ENCODE data around the gene ADGRE2.
"Not testable (repeated sequence)": the region's sequence is repeated elsewhere in the genome, so short reads cannot be mapped to it uniquely, and the experiment has no call there.

Gene ADGRE2

DNA sequence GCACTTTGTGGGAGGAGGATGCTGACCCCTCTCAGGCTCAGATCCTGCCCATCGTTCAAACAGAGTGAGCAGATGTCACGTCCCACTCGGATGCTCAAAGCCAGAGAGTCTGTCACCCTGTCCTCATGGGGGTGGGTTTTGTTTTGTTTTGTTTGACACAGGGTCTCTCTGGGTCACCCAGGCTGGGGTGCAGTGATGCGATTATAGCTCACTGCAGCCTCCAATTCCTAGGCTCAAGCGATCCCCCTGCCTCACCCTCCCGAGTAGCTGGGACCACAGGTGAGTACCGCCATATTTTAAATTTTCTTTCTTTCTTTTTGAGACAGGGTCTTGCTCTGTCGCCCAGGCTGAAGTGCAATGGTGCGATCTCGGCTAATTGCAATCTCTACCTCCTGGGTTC, 4.0 kb downstream of the ADGRE2 start:
- Histone ChIP-seq H3K4me3 (ENCODE audit: insufficient read length, low read depth) (no peak overlapping the region), H3K4me1 (ENCODE audit: insufficient read depth, insufficient read length) (no peaks in the 10 kb centered on the region), H3K9ac (ENCODE audit: insufficient read length, low read depth) (no peak overlapping the region), H3K36me3 (ENCODE audit: insufficient read depth, insufficient read length, low read length) (no peaks in the 10 kb centered on the region), H3K27me3 (ENCODE audit: insufficient read depth, insufficient read length) (peaks cover 13% of the 10 kb centered on the region), H3K9me3 (ENCODE audit: insufficient read depth, low read length) (no peaks in the 10 kb centered on the region)
- TF ChIP-seq SUZ12 (IDR thresholded peaks at IDR 0.05; ENCODE audit: extremely low read depth, insufficient read depth, insufficient read length), result no peak
- TF ChIP-seq YY1 (IDR thresholded peaks at IDR 0.05; ENCODE audit: insufficient read depth, insufficient read length), result no peak
- TF ChIP-seq ZNF274 (IDR thresholded peaks at IDR 0.05; ENCODE audit: low read depth, low read length), result no peak
- no peak for DNase-seq (ENCODE audit: low read depth, low spot score)

GRCh38 chr19:14773722-14774121, 4.6 kb downstream of the ADGRE2 start:
- H3K4me3 ChIP-seq (ENCODE audit: insufficient read length, low read depth); H3K36me3 ChIP-seq (ENCODE audit: insufficient read depth, insufficient read length, low read length); H3K9me3 ChIP-seq (ENCODE audit: insufficient read depth, low read length); DNase-seq (ENCODE audit: low read depth, low spot score); H3K9ac ChIP-seq (ENCODE audit: insufficient read length, low read depth); H3K4me1 ChIP-seq (ENCODE audit: insufficient read depth, insufficient read length): not testable (repeated sequence)
- H3K27me3 ChIP-seq (ENCODE audit: insufficient read depth, insufficient read length), result peaks cover 13% of the 10 kb centered on the region

GRCh38 chr19:14772995-14773394, 5.4 kb downstream of the ADGRE2 start:
- Histone ChIP-seq H3K9ac (ENCODE audit: insufficient read length, low read depth) (no peak overlapping the region), H3K9me3 (ENCODE audit: insufficient read depth, low read length) (no peaks in the 10 kb centered on the region), H3K4me3 (ENCODE audit: insufficient read length, low read depth) (no peak overlapping the region), H3K27me3 (ENCODE audit: insufficient read depth, insufficient read length) (peaks cover 13% of the 10 kb centered on the region), H3K4me1 (ENCODE audit: insufficient read depth, insufficient read length) (no peaks in the 10 kb centered on the region), H3K36me3 (ENCODE audit: insufficient read depth, insufficient read length, low read length) (no peaks in the 10 kb centered on the region)
- no peak for DNase-seq (ENCODE audit: low read depth, low spot score)
- TF ChIP-seq YY1 (IDR thresholded peaks at IDR 0.05; ENCODE audit: insufficient read depth, insufficient read length), result no peak
- no peak for TF ChIP-seq ZNF274 (IDR thresholded peaks at IDR 0.05; ENCODE audit: low read depth, low read length)
- TF ChIP-seq SUZ12 (IDR thresholded peaks at IDR 0.05; ENCODE audit: extremely low read depth, insufficient read depth, insufficient read length), result no peak

- no peaks in the 10 kb centered on the region for H3K4me1 ChIP-seq (ENCODE audit: insufficient read depth, insufficient read length)
- peaks cover 13% of the 10 kb centered on the region for H3K27me3 ChIP-seq (ENCODE audit: insufficient read depth, insufficient read length)
- TF ChIP-seq YY1 (IDR thresholded peaks at IDR 0.05; ENCODE audit: insufficient read depth, insufficient read length), result no peak
- TF ChIP-seq ZNF274 (IDR thresholded peaks at IDR 0.05; ENCODE audit: low read depth, low read length), result no peak
- TF ChIP-seq SUZ12 (IDR thresholded peaks at IDR 0.05; ENCODE audit: extremely low read depth, insufficient read depth, insufficient read length), result no peak
- no peak for DNase-seq (ENCODE audit: low read depth, low spot score)
- H3K4me3 ChIP-seq (ENCODE audit: insufficient read length, low read depth), result no peak overlapping the region
- peaks cover 2% of the 10 kb centered on the region for H3K36me3 ChIP-seq (ENCODE audit: insufficient read depth, insufficient read length, low read length)
- no peaks in the 10 kb centered on the region for H3K9me3 ChIP-seq (ENCODE audit: insufficient read depth, low read length)
- no peak overlapping the region for H3K9ac ChIP-seq (ENCODE audit: insufficient read length, low read depth)
Observed at GRCh38 chr19:14772467-14772866, 5.9 kb downstream of the ADGRE2 start.

GRCh38 chr19:14770944-14771839, 7.2 kb downstream of the ADGRE2 start:
- H3K27me3 ChIP-seq (ENCODE audit: insufficient read depth, insufficient read length), result peaks cover 9% of the 10 kb centered on the region
- H3K9me3 ChIP-seq (ENCODE audit: insufficient read depth, low read length), result no peaks in the 10 kb centered on the region
- H3K9ac ChIP-seq (ENCODE audit: insufficient read length, low read depth), result no peak overlapping the region
- no peak for DNase-seq (ENCODE audit: low read depth, low spot score)
- no peak overlapping the region for H3K4me3 ChIP-seq (ENCODE audit: insufficient read length, low read depth)
- peaks cover 2% of the 10 kb centered on the region for H3K36me3 ChIP-seq (ENCODE audit: insufficient read depth, insufficient read length, low read length)
- TF ChIP-seq YY1 (IDR thresholded peaks at IDR 0.05; ENCODE audit: insufficient read depth, insufficient read length), result no peak
- no peak for TF ChIP-seq SUZ12 (IDR thresholded peaks at IDR 0.05; ENCODE audit: extremely low read depth, insufficient read depth, insufficient read length)
- H3K4me1 ChIP-seq (ENCODE audit: insufficient read depth, insufficient read length), result no peaks in the 10 kb centered on the region

- no peaks in the 10 kb centered on the region for H3K9me3 ChIP-seq (ENCODE audit: insufficient read depth, low read length)
- no peak for TF ChIP-seq SUZ12 (IDR thresholded peaks at IDR 0.05; ENCODE audit: extremely low read depth, insufficient read depth, insufficient read length)
- no peak for TF ChIP-seq YY1 (IDR thresholded peaks at IDR 0.05; ENCODE audit: insufficient read depth, insufficient read length)
- no peak for TF ChIP-seq ZNF274 (IDR thresholded peaks at IDR 0.05; ENCODE audit: low read depth, low read length)
- H3K4me3 ChIP-seq (ENCODE audit: insufficient read length, low read depth), result no peak overlapping the region
- peaks cover 2% of the 10 kb centered on the region for H3K36me3 ChIP-seq (ENCODE audit: insufficient read depth, insufficient read length, low read length)
- no peak overlapping the region for H3K9ac ChIP-seq (ENCODE audit: insufficient read length, low read depth)
- no peak for DNase-seq (ENCODE audit: low read depth, low spot score)
- no peaks in the 10 kb centered on the region for H3K4me1 ChIP-seq (ENCODE audit: insufficient read depth, insufficient read length)
- peaks cover under 1% of the 10 kb centered on the region for H3K27me3 ChIP-seq (ENCODE audit: insufficient read depth, insufficient read length)
Observed at GRCh38 chr19:14770136-14770535, 8.2 kb downstream of the ADGRE2 start.

DNA sequence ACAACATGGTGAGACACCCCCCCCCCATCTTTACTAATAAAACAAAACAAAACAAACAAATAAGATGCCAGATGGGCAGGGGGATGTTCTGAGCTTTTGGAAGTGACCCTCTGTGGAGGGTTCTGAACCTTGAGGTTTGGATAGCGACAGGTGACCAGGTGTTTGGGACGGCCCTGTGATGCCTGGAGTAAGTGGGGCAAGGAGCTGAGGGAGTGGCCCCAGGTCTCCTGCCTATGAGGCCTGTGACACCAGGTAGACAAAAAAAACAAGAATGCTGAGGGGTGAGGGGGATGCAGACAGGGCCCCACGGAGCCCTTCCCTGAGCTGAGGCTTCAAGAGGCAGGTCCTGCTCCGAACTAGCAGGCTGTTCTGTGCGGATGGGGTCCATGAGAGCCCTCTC, 9.2 kb downstream of the ADGRE2 start:
- no peaks in the 10 kb centered on the region for H3K4me1 ChIP-seq (ENCODE audit: insufficient read depth, insufficient read length)
- TF ChIP-seq SUZ12 (IDR thresholded peaks at IDR 0.05; ENCODE audit: extremely low read depth, insufficient read depth, insufficient read length) (no peak), YY1 (IDR thresholded peaks at IDR 0.05; ENCODE audit: insufficient read depth, insufficient read length) (no peak), ZNF274 (IDR thresholded peaks at IDR 0.05; ENCODE audit: low read depth, low read length) (no peak)
- no peaks in the 10 kb centered on the region for H3K9me3 ChIP-seq (ENCODE audit: insufficient read depth, low read length)
- H3K36me3 ChIP-seq (ENCODE audit: insufficient read depth, insufficient read length, low read length), result peaks cover 2% of the 10 kb centered on the region
- DNase-seq (ENCODE audit: low read depth, low spot score), result no peak
- H3K4me3 ChIP-seq (ENCODE audit: insufficient read length, low read depth), result no peak overlapping the region
- H3K9ac ChIP-seq (ENCODE audit: insufficient read length, low read depth), result no peak overlapping the region
- no peaks in the 10 kb centered on the region for H3K27me3 ChIP-seq (ENCODE audit: insufficient read depth, insufficient read length)
